Right lobe of liver (tissue), 4 donors: Measurements from ENCODE around the gene PROX1.

Source experiments
- CTCF ChIP-seq, 4 donors: fragments of 200-600 bp in 3 of 4; fragments of 450-650 bp in 1 of 4; IDR thresholded peaks; one replicate each; pipeline versions ENCODE4 v1.5.1 to v1.8.0; 2016 to 2022; ENCODE audit warnings: antibody characterized with exemption in 4 of 4, mild to moderate bottlenecking in 2 of 4
- POLR2A ChIP-seq: fragments of 450-650 bp; IDR thresholded peaks from one replicate; pipeline ENCODE4 v1.6.1; 2017; ENCODE audit warnings: antibody characterized with exemption, mild to moderate bottlenecking
- donor health status: DM: no; HTN: no; CAD: no.
- donor health status: DM: no; HTN: no; CAD: no.
- donor health status: DM: no; HTN: yes; CAD: no.

GRCh38 chr1:214068979-214069378 lies 81.2 kb downstream of the PROX1 start:
- TF ChIP-seq CTCF (IDR thresholded peaks at IDR 0.05) (no peak), POLR2A (no peak)
